K562 (cell line): ENCODE results near the gene PPT2. TPM values are rescaled to one million over a fixed set of nuclear protein-coding genes. Genes with fewer than 3 reads are reported as not detected.

Experiments used
- ATAC-seq: fragments of 200-7000 bp; cut with Tn5 transposase; 3 replicates; pipeline ENCODE4 v1.9.1; 2020; ENCODE audit warnings: moderate library complexity
- BruUV-seq: library from RNA; stranded (reverse); fragments of 400-500 nt; replicated peaks from 2 replicates; lab custom pipeline; 2021; lab: Mats Ljungman, UMichigan
- CTCF ChIA-PET: fragments of 300-600 bp; formaldehyde crosslinking; extraction: SDS; loops from one replicate; lab custom pipeline; 2021; ENCODE audit warnings: low intra/inter-chr PET ratio; lab: Yijun Ruan, JAX
- POLR2A ChIA-PET: fragments of 300-600, 350-650 bp; sonication (Branson Sonifier 250); formaldehyde crosslinking; extraction: SDS; loops from one replicate; lab custom pipeline; 2021; ENCODE audit warnings: antibody characterized with exemption, inconsistent platforms; lab: Yijun Ruan, JAX
- DNase-seq, 4 experiments: peaks; one replicate each; pipeline versions ENCODE4 v3.0.0 to v3.0.0-alpha.2; 2011 to 2018; ENCODE audit warnings: low spot score in 3 of 4, mixed read lengths in 3 of 4; ENCODE audit errors: extremely low read depth in 1 of 4
- FAIRE-seq: peaks from 2 replicates; lab custom pipeline; 2011; peaks lifted over from hg19 to GRCh38; lab: Jason Lieb, UNC
- H2AFZ ChIP-seq: 2 replicates; pipeline ENCODE4 v1.6.0; 2011; ENCODE audit warnings: low read depth, low read length, control low read depth, inconsistent platforms
- H3K27ac ChIP-seq: fragments of 200-600 bp; 3 replicates; pipeline ENCODE4 v1.8.0; 2011; ENCODE audit warnings: low read depth, mild to moderate bottlenecking, control low read depth, inconsistent platforms, low read length, moderate library complexity, mixed read lengths; ENCODE audit errors: extremely low read depth
- H3K27me3 ChIP-seq, 2 experiments: fragments of 300-600 bp in 1 of 2; 2 replicates in 1 of 2; 3 replicates in 1 of 2; pipeline versions ENCODE4 v1.6.0 to v1.8.0; 2011; ENCODE audit warnings: inconsistent platforms in 2 of 2, low read length in 2 of 2, mild to moderate bottlenecking in 1 of 2, mixed read lengths in 1 of 2, moderate library complexity in 1 of 2; ENCODE audit not compliant: control insufficient read depth in 2 of 2, insufficient read depth in 2 of 2
- H3K36me3 ChIP-seq: fragments of 300-600 bp; 3 replicates; pipeline ENCODE4 v1.8.0; 2011; ENCODE audit warnings: mild to moderate bottlenecking, low read length, inconsistent platforms; ENCODE audit not compliant: control insufficient read depth, insufficient read depth
- H3K4me1 ChIP-seq, 2 experiments: fragments of 200-600 bp in 1 of 2; replicated peaks in 1 of 2; 2 replicates in 1 of 2; 3 replicates in 1 of 2; pipeline versions ENCODE4 v1.5.1 to v1.8.0; 2011; ENCODE audit warnings: inconsistent platforms in 2 of 2, low read length in 2 of 2, mild to moderate bottlenecking in 1 of 2, mixed read lengths in 1 of 2, moderate library complexity in 1 of 2; ENCODE audit not compliant: control insufficient read depth in 2 of 2, insufficient read depth in 2 of 2
- H3K4me2 ChIP-seq: 2 replicates; pipeline ENCODE4 v1.6.1; 2011; ENCODE audit warnings: low read length, control low read depth, inconsistent platforms, mixed read lengths; ENCODE audit not compliant: insufficient read depth
- H3K4me3 ChIP-seq: fragments of 200-600 bp; sonication (generic), shearing (Covaris generic); 2 replicates; pipeline ENCODE4 v1.5.1; 2016; ENCODE audit warnings: control low read depth, inconsistent platforms
- H3K79me2 ChIP-seq: fragments of 200-600 bp; 3 replicates; pipeline ENCODE4 v1.8.0; 2011; ENCODE audit warnings: low read length, inconsistent platforms; ENCODE audit not compliant: control insufficient read depth, insufficient read depth
- H3K9ac ChIP-seq, 2 experiments: 2 replicates each; pipeline versions ENCODE4 v1.6.0 to v1.6.1; 2011; ENCODE audit warnings: low read depth in 2 of 2, low read length in 2 of 2, control low read depth in 1 of 2, inconsistent platforms in 1 of 2, mild to moderate bottlenecking in 1 of 2, mixed read lengths in 1 of 2; ENCODE audit not compliant: insufficient read depth in 1 of 2
- H3K9me1 ChIP-seq: one replicate; pipeline ENCODE4 v1.6.0; 2011; ENCODE audit warnings: inconsistent platforms, mild to moderate bottlenecking, low read length, moderate library complexity; ENCODE audit not compliant: control insufficient read depth, insufficient read depth
- H3K9me3 ChIP-seq: replicated peaks from 2 replicates; pipeline ENCODE4 v1.5.1; 2011; ENCODE audit warnings: low read depth, low read length, inconsistent platforms; ENCODE audit not compliant: control insufficient read depth, insufficient read depth
- H4K20me1 ChIP-seq: replicated peaks from 2 replicates; pipeline ENCODE4 v1.6.1; 2011; ENCODE audit warnings: low read length, inconsistent platforms, mixed read lengths; ENCODE audit not compliant: control insufficient read depth, insufficient read depth
- ATF6 ChIP-seq: sonication (generic); formaldehyde crosslinking; IDR thresholded peaks from 2 replicates; pipeline ENCODE4 v1.4.0; 2020; ENCODE audit warnings: mild to moderate bottlenecking, missing genetic modification reagents
- BMI1 ChIP-seq: fragments of 150-350 bp; IDR thresholded peaks from 2 replicates; pipeline ENCODE4 v1.6.1; 2014; ENCODE audit warnings: low read length
- BRF2 ChIP-seq: IDR thresholded peaks from 3 replicates; pipeline ENCODE4 v1.6.1; 2011; ENCODE audit warnings: borderline replicate concordance, mild to moderate bottlenecking; ENCODE audit not compliant: insufficient read length, insufficient read depth
- DDX20 ChIP-seq: fragments of 450-650 bp; IDR thresholded peaks from 2 replicates; pipeline ENCODE4 v1.6.1; 2016; ENCODE audit warnings: missing genetic modification characterization, low read depth, mild to moderate bottlenecking, missing compliant biosample characterization, moderate library complexity
- DMBX1 ChIP-seq: fragments of 250-450 bp; sonication (Bioruptor Pico); IDR thresholded peaks from 2 replicates; pipeline ENCODE4 v1.8.0; 2022; ENCODE audit warnings: inconsistent platforms, mild to moderate bottlenecking, moderate library complexity, borderline replicate concordance
- GABPB2 ChIP-seq: fragments of 250-450 bp; sonication (Bioruptor Pico); conservative IDR thresholded peaks from 2 replicates; pipeline ENCODE4 v1.5.1; 2021; ENCODE audit warnings: mild to moderate bottlenecking
- GTF2A2 ChIP-seq: IDR thresholded peaks from 2 replicates; pipeline ENCODE4 v1.6.1; 2016; ENCODE audit warnings: mild to moderate bottlenecking, missing genetic modification characterization, missing compliant biosample characterization
- HLTF ChIP-seq: fragments of 450-650 bp; IDR thresholded peaks from 2 replicates; pipeline ENCODE4 v1.6.1; 2016
- MECOM ChIP-seq: fragments of 250-450 bp; sonication (Bioruptor Pico); IDR thresholded peaks from 2 replicates; pipeline ENCODE4 v1.8.0; 2022; ENCODE audit warnings: inconsistent platforms
- MYC ChIP-seq, 2 experiments: fragments of 250-450 bp in 1 of 2; sonication (Bioruptor Pico) in 1 of 2; IDR thresholded peaks; 2 replicates each; pipeline versions ENCODE4 v1.5.1 to v1.6.1; 2012 to 2021; ENCODE audit warnings: low read depth in 2 of 2, borderline replicate concordance in 1 of 2, improper control_type of control experiment in 1 of 2, low read length in 1 of 2, mild to moderate bottlenecking in 1 of 2, moderate library complexity in 1 of 2
- POLR2G ChIP-seq: fragments of 200-400 bp; formaldehyde crosslinking; IDR thresholded peaks from 2 replicates; pipeline ENCODE4 v1.6.1; 2017; ENCODE audit warnings: low read depth, mild to moderate bottlenecking, antibody characterized with exemption, low read length, moderate library complexity
- SNAPC5 ChIP-seq: fragments of 250-450 bp; sonication (Bioruptor Pico); IDR thresholded peaks from 2 replicates; pipeline ENCODE4 v1.8.0; 2021; ENCODE audit warnings: moderate library complexity, mild to moderate bottlenecking, inconsistent platforms
- TCF3 ChIP-seq: sonication (generic); formaldehyde crosslinking; IDR thresholded peaks from 2 replicates; pipeline ENCODE4 v1.4.0; 2020; ENCODE audit warnings: mild to moderate bottlenecking, missing genetic modification reagents
- ZNF175 ChIP-seq: fragments of 200-800 bp; sonication (Bioruptor generic); IDR thresholded peaks from 2 replicates; pipeline ENCODE4 v1.6.1; 2016; ENCODE audit warnings: low read depth, mild to moderate bottlenecking, missing genetic modification characterization, missing compliant biosample characterization
- ZNF41 ChIP-seq: fragments of 250-450 bp; sonication (Bioruptor Pico); conservative IDR thresholded peaks from 2 replicates; pipeline ENCODE4 v1.4.0; 2020; ENCODE audit warnings: mild to moderate bottlenecking
- ZNF79 ChIP-seq: fragments of 250-450 bp; sonication (Bioruptor Pico); IDR thresholded peaks from 2 replicates; pipeline ENCODE4 v1.4.0; 2020; ENCODE audit warnings: low read depth, mild to moderate bottlenecking, moderate library complexity
- WGBS: fragments of 100-300 bp; shearing (Covaris generic); methylation state at CpG from one replicate; pipeline ENCODE4 v1.1.6; 2016; ENCODE audit warnings: low coverage, mixed read lengths; ENCODE audit not compliant: insufficient coverage; ENCODE audit errors: missing lambda C conversion rate; 5-methylcytosine and 5-hydroxymethylcytosine counted together
- in situ Hi-C: fragments of 300-500 bp; cut with MboI; formaldehyde crosslinking; loops from 4 replicates; pipeline ENCODE4 v1.15.0; 2018; ENCODE audit warnings: inconsistent platforms, mixed read lengths
- intact Hi-C: fragments of 100-400 bp; cut with micrococcal nuclease; formaldehyde crosslinking; loops from 2 replicates; pipeline ENCODE4 v1.14.2; 2022
- polyA plus RNA-seq, 8 experiments: library from polyadenylated mRNA; depleted of rRNA in 4 of 8; stranded (reverse) in 5 of 8; unstranded in 3 of 8; fragments of >200 nt; fragmentation: Nextera tagmentation in 2 of 8; fragmentation: Illumina TruSeq in 1 of 8; extraction: Ambion mirVana in 2 of 8; extraction: Trizol in 1 of 8; gene quantifications; 2 replicates each; pipeline versions ENCODE4 v1.2.1 to v1.2.3, GENCODE V29; 2011 to 2014; ENCODE audit warnings: inconsistent platforms in 1 of 8, missing spikeins in 1 of 8
- total RNA-seq, 7 experiments: library from RNA; depleted of rRNA in 6 of 7; stranded (reverse); fragments of >200 nt in 6 of 7; fragmentation: Illumina TruSeq in 2 of 7; extraction: Trizol in 2 of 7; gene quantifications; 2 replicates each; pipeline versions ENCODE4 v1.2.1 to v1.2.3, GENCODE V29; 2011 to 2021; ENCODE audit warnings: low replicate concordance in 1 of 7
- TF ChIP-seq, protein P1 (sequence below): fragments of 450-650 bp; formaldehyde crosslinking; IDR thresholded peaks from 2 replicates; pipeline ENCODE4 v1.4.0; 2022; ENCODE audit warnings: missing genetic modification characterization

PPT2 gene
- total and polyA plus RNA-seq, 9 of the 15 experiments (the other 6 are each of a cell fraction or from before 2014, with no cell fraction given), result 27.4 to 98.8 (median 69.9) TPM

DNA sequence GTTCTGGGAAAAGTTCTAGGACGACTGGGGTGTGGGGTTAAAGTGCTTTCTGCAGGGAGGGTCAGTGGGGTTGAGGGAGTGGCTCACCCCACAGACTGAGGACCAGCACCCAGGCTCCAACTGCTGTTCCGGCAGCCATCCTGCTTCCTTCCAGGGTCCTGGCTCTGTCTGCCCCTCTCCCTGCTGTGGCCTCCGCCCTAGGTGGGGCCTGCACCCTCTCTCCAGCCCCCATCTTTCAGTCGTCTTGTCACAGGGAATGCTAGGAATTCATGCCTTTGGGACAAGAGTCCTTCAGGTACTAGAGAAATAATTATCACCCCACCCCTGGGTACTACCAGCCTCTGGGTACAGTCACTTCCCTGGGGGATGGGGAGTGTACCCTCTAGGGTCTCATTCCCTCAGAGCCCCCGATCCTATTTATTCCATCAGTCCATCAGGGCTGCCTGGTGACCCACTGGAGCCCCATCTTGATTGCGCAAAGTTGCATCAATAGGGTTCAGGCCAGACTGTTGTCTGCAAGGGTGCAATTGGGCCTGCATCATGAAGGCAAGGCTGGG lies 30.2 kb downstream of the PPT2 start, which contains the start of gene AGER:
AGER (minus strand) TSS at position 170 of the 557 bp plus-strand sequence; CDS start at position 139, 31 bp downstream.
- no TSS peak for BruUV-seq
- Histone ChIP-seq H3K36me3 (peaks cover 85% of the 10 kb centered on the region; the same call in 2 of the 3 replicates), H3K4me1 (peaks cover 64 to 69% of the 10 kb centered on the region in 2 experiments), H3K27me3 (no peaks in the 10 kb centered on the region), H4K20me1 (no peaks in the 10 kb centered on the region), H3K79me2 (peaks cover 61% of the 10 kb centered on the region), H3K9me3 (no peaks in the 10 kb centered on the region), H3K4me3 (no peak within 1 kb of the TSS), H3K4me2 (no peak within 1 kb of the TSS), H3K9ac (peak within 1 kb of the TSS; percentile 42 to 82), H3K9me1 (peaks cover 7% of the 10 kb centered on the region), H2AFZ (no peak within 1 kb of the TSS), H3K27ac (peak within 1 kb of the TSS; percentile 56; the same call in 2 of the 3 replicates)
- ChIA-PET POLR2A (no interaction called here), CTCF (no interaction called here)
- 81% methylated on average over 6 of the region's 6 CpGs for WGBS
- DNase-seq, result peak in 1 of 4 experiments; percentile 24
- in situ Hi-C loops (no loop called here), intact Hi-C loops (no loop called here)
- 0 out of 3 replicates have a peak, but pooled peaks have one; percentile 1 for ATAC-seq
- FAIRE-seq, result no peak
- TF ChIP-seq HLTF (no peak), ZNF79 (CRISPR knock-in tag) (no peak), TCF3 (no peak), SNAPC5 (CRISPR knock-in tag) (no peak), GABPB2 (CRISPR knock-in tag) (no peak), POLR2G (peak; percentile 61), MYC (IDR thresholded peaks at IDR 0.05; ENCODE audit: low read depth, low read length) (no peak), MYC (CRISPR knock-in tag; IDR thresholded peaks at IDR 0.05; ENCODE audit: borderline replicate concordance, low read depth) (peak; percentile 75), MECOM (CRISPR knock-in tag) (peak; percentile 49; the same call in 1 of the 2 replicates), DMBX1 (CRISPR knock-in tag) (peak; percentile 96), BRF2 (no peak), GTF2A2 (no peak), ZNF175 (peak; percentile 91), ZNF41 (CRISPR knock-in tag) (0 out of 2 replicates have a peak, but pooled peaks have one; percentile 44), ATF6 (CRISPR knock-in tag) (no peak), BMI1 (no peak), DDX20 (tag) (peak; percentile 53; the same call in 1 of the 2 replicates)
- TF ChIP-seq, protein P1, sequence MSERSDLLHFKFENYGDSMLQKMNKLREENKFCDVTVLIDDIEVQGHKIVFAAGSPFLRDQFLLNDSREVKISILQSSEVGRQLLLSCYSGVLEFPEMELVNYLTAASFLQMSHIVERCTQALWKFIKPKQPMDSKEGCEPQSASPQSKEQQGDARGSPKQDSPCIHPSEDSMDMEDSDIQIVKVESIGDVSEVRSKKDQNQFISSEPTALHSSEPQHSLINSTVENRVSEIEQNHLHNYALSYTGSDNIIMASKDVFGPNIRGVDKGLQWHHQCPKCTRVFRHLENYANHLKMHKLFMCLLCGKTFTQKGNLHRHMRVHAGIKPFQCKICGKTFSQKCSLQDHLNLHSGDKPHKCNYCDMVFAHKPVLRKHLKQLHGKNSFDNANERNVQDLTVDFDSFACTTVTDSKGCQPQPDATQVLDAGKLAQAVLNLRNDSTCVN (CRISPR knock-in tag), result no peak
